ENCODE data around the gene CORO2A. TPM values are rescaled to one million over a fixed set of nuclear protein-coding genes. Genes with fewer than 3 reads are reported as not detected.
"Not testable (repeated sequence)": the region's sequence is repeated elsewhere in the genome, so short reads cannot be mapped to it uniquely, and the experiment has no call there.

Gene CORO2A
- polyA plus RNA-seq, 12 donors = 0.18 to 4.9 (median 0.34) TPM; not detected in 1

- no peak for DNase-seq
Measured at GRCh38 chr9:98085944-98086343, 106.5 kb downstream of the CORO2A start.

GRCh38 chr9:98085058-98085457 lies 107.4 kb downstream of the CORO2A start:
- no peak for DNase-seq

GRCh38 chr9:98084396-98084795 lies 108.0 kb downstream of the CORO2A start:
- no peak for DNase-seq

- DNase-seq = no peak
Measured at GRCh38 chr9:98083566-98084183, 108.8 kb downstream of the CORO2A start.

GRCh38 chr9:98083061-98083501 lies 109.4 kb downstream of the CORO2A start:
- DNase-seq = no peak

GRCh38 chr9:98081477-98082219 lies 110.8 kb downstream of the CORO2A start:
- DNase-seq = no peak

- no peak for DNase-seq
Measured at GRCh38 chr9:98080780-98081179, 111.7 kb downstream of the CORO2A start.

- no peak for DNase-seq
Measured at GRCh38 chr9:98080326-98080725, 112.1 kb downstream of the CORO2A start.

GRCh38 chr9:98078895-98079294 lies 113.5 kb downstream of the CORO2A start:
- DNase-seq = no peak

GRCh38 chr9:98076514-98076890 lies 115.9 kb downstream of the CORO2A start:
- DNase-seq = not testable (repeated sequence)

- DNase-seq = no peak
Measured at GRCh38 chr9:98075332-98075805, 117.1 kb downstream of the CORO2A start.

- DNase-seq = peak; percentile 35
Measured at GRCh38 chr9:98074115-98074990, 118.1 kb downstream of the CORO2A start.

GRCh38 chr9:98071737-98072136 lies 120.7 kb downstream of the CORO2A start:
- DNase-seq = no peak

Other genes starting within 250 kb of the CORO2A start
- gene ANP32B, start 209.3 kb downstream of the CORO2A start, polyA plus RNA-seq (ENCODE audit: insufficient read length in 12 of 12) = 100 to 1,000 TPM in 11 of 12 donors, not detected in 1; 116 to 230 (median 142) TPM
- gene NANS, start 135.9 kb downstream of the CORO2A start, polyA plus RNA-seq (ENCODE audit: insufficient read length in 12 of 12) = 10 to 100 TPM in 11 of 12 donors, not detected in 1; 28.0 to 45.4 (median 33.4) TPM
- 1 to 10 TPM in 8 of 12 donors, under 1 TPM in 3, not detected in 1; 0.73 to 6.5 (median 1.9) TPM for gene TRIM14, start 73.4 kb downstream of the CORO2A start, polyA plus RNA-seq (ENCODE audit: insufficient read length in 12 of 12)
- 1 to 10 TPM in 11 of 12 donors, not detected in 1; 1.4 to 3.3 (median 2.0) TPM for gene TBC1D2, start 63.0 kb upstream of the CORO2A start, polyA plus RNA-seq (ENCODE audit: insufficient read length in 12 of 12)

Data from muscle of arm (tissue), 12 donors.